ENCODE data around the gene GPD1.

- TF ChIP-seq GATA3 (IDR thresholded peaks at IDR 0.05; ENCODE audit: low read depth, low read length) (no peak), GATA2 (IDR thresholded peaks at IDR 0.05; ENCODE audit: low read depth, low read length) (no peak)
These were observed 15.8 kb upstream of the GPD1 start for GRCh38 chr12:50087995-50088394.
